Cardiac muscle cell (in vitro differentiated cells and primary cell): ENCODE data around the gene PTPRC. TPM values are rescaled to one million over a fixed set of nuclear protein-coding genes. Genes with fewer than 3 reads are reported as not detected.

Experiments
- DNase-seq, 2 donors: peaks; one replicate each; pipeline versions ENCODE4 v3.0.0 to v3.0.0-alpha.2; 2010 to 2017; ENCODE audit warnings: low read depth in 1 of 2, low spot score in 1 of 2
- H3K27ac ChIP-seq: fragments of 200-600 bp; sonication (generic); 2 replicates; pipeline ENCODE4 v1.5.1; 2016
- H3K27me3 ChIP-seq: fragments of 200-600 bp; sonication (generic); 2 replicates; pipeline ENCODE4 v1.6.0; 2016; ENCODE audit warnings: control low read depth
- H3K36me3 ChIP-seq: fragments of 200-600 bp; sonication (generic); 2 replicates; pipeline ENCODE4 v1.5.1; 2016; ENCODE audit warnings: control low read depth
- H3K4me1 ChIP-seq: fragments of 200-600 bp; sonication (generic); 2 replicates; pipeline ENCODE4 v1.8.1; 2017; ENCODE audit warnings: low read depth, mild to moderate bottlenecking, mixed run types
- H3K4me3 ChIP-seq: fragments of 200-600 bp; sonication (generic); 2 replicates; pipeline ENCODE4 v1.5.1; 2016; ENCODE audit warnings: mild to moderate bottlenecking
- H3K9me3 ChIP-seq: fragments of 200-600 bp; sonication (generic); 2 replicates; pipeline ENCODE4 v1.5.1; 2017; ENCODE audit warnings: low read depth, mild to moderate bottlenecking, control low read depth
- CTCF ChIP-seq: IDR thresholded peaks from 2 replicates; pipeline ENCODE4 v1.5.1; 2012; ENCODE audit warnings: low read depth, mild to moderate bottlenecking, low read length
- polyA plus RNA-seq: library from polyadenylated mRNA; unstranded; fragments of >200 nt; fragmentation: Nextera tagmentation; extraction: Ambion mirVana; gene quantifications from 2 replicates; pipeline ENCODE4 v1.2.1, GENCODE V29; 2016
- total RNA-seq: library from RNA; depleted of rRNA; stranded (reverse); fragments of >200 nt; gene quantifications from 2 replicates; pipeline ENCODE4 v1.2.3, GENCODE V29; 2016

PTPRC gene
- total and polyA plus RNA-seq, 2 experiments from 2014 or later: not detected

GRCh38 chr1:198676253-198676652, 37.4 kb downstream of the PTPRC start:
- DNase-seq: peak in 1 of 2 donors; percentile 25
- H3K9me3 ChIP-seq: no peaks in the 10 kb centered on the region
- H3K36me3 ChIP-seq: no peaks in the 10 kb centered on the region
- H3K27ac ChIP-seq: no peak overlapping the region
- no peaks in the 10 kb centered on the region for H3K27me3 ChIP-seq
- no peak for TF ChIP-seq CTCF
- no peak overlapping the region for H3K4me3 ChIP-seq
- peaks cover 8% of the 10 kb centered on the region for H3K4me1 ChIP-seq

- H3K27me3 ChIP-seq: no peaks in the 10 kb centered on the region
- no peak for DNase-seq
- no peak overlapping the region for H3K27ac ChIP-seq
- H3K36me3 ChIP-seq: no peaks in the 10 kb centered on the region
- peaks cover 16% of the 10 kb centered on the region for H3K4me1 ChIP-seq
- TF ChIP-seq CTCF: no peak
- H3K9me3 ChIP-seq: no peaks in the 10 kb centered on the region
- no peak overlapping the region for H3K4me3 ChIP-seq
Observed at GRCh38 chr1:198677027-198677426, 38.2 kb downstream of the PTPRC start.

GRCh38 chr1:198677871-198678270, 39.0 kb downstream of the PTPRC start:
- H3K4me3 ChIP-seq: no peak overlapping the region
- DNase-seq: no peak
- H3K4me1 ChIP-seq: peaks cover 17% of the 10 kb centered on the region
- no peak overlapping the region for H3K27ac ChIP-seq
- no peaks in the 10 kb centered on the region for H3K27me3 ChIP-seq
- H3K9me3 ChIP-seq: no peaks in the 10 kb centered on the region
- no peak for TF ChIP-seq CTCF
- no peaks in the 10 kb centered on the region for H3K36me3 ChIP-seq

GRCh38 chr1:198678301-198678836, 39.5 kb downstream of the PTPRC start:
- H3K4me1 ChIP-seq: peaks cover 17% of the 10 kb centered on the region
- H3K9me3 ChIP-seq: no peaks in the 10 kb centered on the region
- no peaks in the 10 kb centered on the region for H3K36me3 ChIP-seq
- DNase-seq: no peak
- no peak overlapping the region for H3K4me3 ChIP-seq
- no peaks in the 10 kb centered on the region for H3K27me3 ChIP-seq
- H3K27ac ChIP-seq: no peak overlapping the region
- TF ChIP-seq CTCF: no peak

GRCh38 chr1:198678901-198679329, 40.1 kb downstream of the PTPRC start:
- Histone ChIP-seq H3K4me3 (no peak overlapping the region), H3K27ac (no peak overlapping the region), H3K27me3 (no peaks in the 10 kb centered on the region), H3K36me3 (no peaks in the 10 kb centered on the region), H3K4me1 (peaks cover 17% of the 10 kb centered on the region), H3K9me3 (no peaks in the 10 kb centered on the region)
- no peak for DNase-seq
- no peak for TF ChIP-seq CTCF
